Endothelial cell (in vitro differentiated cells): ENCODE data around the gene HHAT. TPM values are rescaled to one million over a fixed set of nuclear protein-coding genes. Genes with fewer than 3 reads are reported as not detected.

Experiments
- DNase-seq: peaks from one replicate; pipeline ENCODE4 v3.0.0; 2021; ENCODE audit warnings: low spot score
- H3K27ac Mint-ChIP-seq: one replicate; pipeline ENCODE4 v1.8.0; 2021; ENCODE audit warnings: mixed read lengths, inconsistent platforms; ENCODE audit not compliant: unreplicated experiment
- H3K27me3 Mint-ChIP-seq: one replicate; pipeline ENCODE4 v1.8.0; 2021; ENCODE audit warnings: mild to moderate bottlenecking, moderate library complexity, mixed read lengths, inconsistent platforms; ENCODE audit not compliant: unreplicated experiment
- H3K36me3 Mint-ChIP-seq: one replicate; pipeline ENCODE4 v1.8.0; 2021; ENCODE audit warnings: mild to moderate bottlenecking, low read depth, mixed read lengths, inconsistent platforms; ENCODE audit not compliant: unreplicated experiment
- H3K4me1 Mint-ChIP-seq: one replicate; pipeline ENCODE4 v1.8.0; 2021; ENCODE audit warnings: mild to moderate bottlenecking, mixed read lengths, inconsistent platforms; ENCODE audit not compliant: unreplicated experiment
- H3K4me3 Mint-ChIP-seq: one replicate; pipeline ENCODE4 v1.8.0; 2021; ENCODE audit warnings: mild to moderate bottlenecking, mixed read lengths, inconsistent platforms; ENCODE audit not compliant: unreplicated experiment
- H3K9me3 Mint-ChIP-seq: one replicate; pipeline ENCODE4 v1.8.0; 2021; ENCODE audit warnings: mixed read lengths, inconsistent platforms; ENCODE audit not compliant: unreplicated experiment
- CTCF ChIP-seq: fragments of 200-600 bp; sonication (generic); IDR thresholded peaks from one replicate; pipeline ENCODE4 v1.5.0; 2021; ENCODE audit warnings: antibody characterized with exemption; ENCODE audit not compliant: unreplicated experiment
- total RNA-seq: library from RNA; stranded (reverse); fragmentation: NEBNext Ultra II Directional; extraction: Animal tissue kit (Norgen Biotek cat#: 25700); gene quantifications from one replicate; pipeline ENCODE4 v1.2.1, GENCODE V29; 2021; ENCODE audit not compliant: unreplicated experiment

HHAT gene
- total RNA-seq, 1 donor from 2014 or later: 6.0 TPM

GRCh38 chr1:210325026-210325670, 3.6 kb upstream of the HHAT start:
- Mint-ChIP-seq H3K36me3 (no peaks in the 10 kb centered on the region), H3K27ac (no peak overlapping the region), H3K9me3 (no peaks in the 10 kb centered on the region), H3K27me3 (peaks cover 10% of the 10 kb centered on the region), H3K4me1 (peaks cover 13% of the 10 kb centered on the region), H3K4me3 (no peak overlapping the region)
- DNase-seq: no peak
- no peak for TF ChIP-seq CTCF

DNA sequence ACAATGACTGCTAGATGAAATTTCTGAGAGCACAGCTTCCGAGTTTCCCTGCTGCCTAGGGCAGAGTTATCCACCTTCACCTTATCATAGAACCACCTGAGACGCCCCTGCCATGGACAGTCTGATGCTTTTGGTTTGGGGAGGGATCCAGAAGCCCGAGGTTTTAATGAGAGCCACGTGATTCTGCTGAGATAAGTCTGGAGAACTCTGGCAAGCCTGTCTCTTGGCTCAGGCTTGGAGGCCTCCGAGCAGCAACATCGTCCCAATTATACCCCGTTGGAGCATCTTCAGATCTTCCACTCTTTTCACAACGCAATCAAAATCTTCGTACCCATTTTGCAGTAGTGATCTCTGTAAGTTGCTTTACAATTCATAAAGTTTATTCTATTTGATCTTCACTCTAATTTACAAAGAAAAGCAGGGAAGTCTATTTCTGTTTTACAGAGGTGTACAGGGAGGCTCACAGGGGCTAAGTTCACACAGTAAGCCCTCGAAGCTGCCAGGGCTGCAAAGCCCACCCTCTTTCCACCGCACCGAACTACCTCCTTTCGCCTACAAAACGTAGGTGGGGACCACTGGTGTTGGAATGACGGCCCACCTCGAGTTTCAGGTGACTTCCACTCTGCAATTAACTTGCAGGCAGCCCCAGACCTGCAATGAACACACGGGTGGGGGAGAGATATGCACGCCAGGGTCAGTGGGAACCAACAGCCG, 513 bp upstream of the HHAT start:
- Mint-ChIP-seq H3K4me1 (peaks cover 13% of the 10 kb centered on the region), H3K36me3 (no peaks in the 10 kb centered on the region), H3K27me3 (peaks cover 11% of the 10 kb centered on the region), H3K4me3 (peak overlapping the region; percentile 89), H3K27ac (peak overlapping the region; percentile 81), H3K9me3 (no peaks in the 10 kb centered on the region)
- DNase-seq: no peak
- no peak for TF ChIP-seq CTCF

DNA sequence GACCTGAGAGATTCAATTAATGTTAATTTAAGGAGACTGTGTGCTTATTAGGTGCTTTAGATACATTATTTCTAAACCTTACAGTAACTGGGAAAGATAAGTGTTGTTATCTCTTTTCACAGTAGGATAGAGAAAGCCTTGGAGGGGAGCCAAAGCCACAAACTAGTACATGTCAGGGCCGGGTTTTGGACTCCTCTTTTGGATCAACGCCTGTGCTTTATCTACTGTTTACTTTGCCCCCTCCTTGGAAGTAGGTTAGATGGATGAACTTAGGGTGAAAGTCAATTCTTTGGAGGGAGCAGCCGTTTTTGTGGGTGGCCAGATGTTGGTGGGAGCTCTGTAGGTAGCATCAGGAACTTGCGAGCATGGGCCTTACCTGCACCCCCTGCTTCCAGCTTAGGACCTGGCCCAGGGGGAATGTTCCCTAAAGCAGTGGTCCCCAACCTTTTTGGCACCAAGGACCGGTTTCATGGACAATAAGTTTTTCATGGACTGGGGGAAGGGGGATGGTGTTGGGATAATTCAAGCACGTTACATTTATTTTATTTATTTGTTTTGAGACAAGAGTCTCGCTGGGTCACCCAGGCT, 1.7 kb downstream of the HHAT start:
- Mint-ChIP-seq H3K9me3 (no peaks in the 10 kb centered on the region), H3K27me3 (peaks cover 11% of the 10 kb centered on the region), H3K27ac (no peak overlapping the region), H3K4me1 (peaks cover 13% of the 10 kb centered on the region), H3K4me3 (peak overlapping the region; percentile 96), H3K36me3 (no peaks in the 10 kb centered on the region)
- DNase-seq: no peak
- no peak for TF ChIP-seq CTCF

- no peak for TF ChIP-seq CTCF
- Mint-ChIP-seq H3K27me3 (peaks cover 13% of the 10 kb centered on the region), H3K27ac (no peak overlapping the region), H3K4me1 (peaks cover 13% of the 10 kb centered on the region), H3K4me3 (no peak overlapping the region), H3K9me3 (no peaks in the 10 kb centered on the region), H3K36me3 (no peaks in the 10 kb centered on the region)
- no peak for DNase-seq
Observed at GRCh38 chr1:210332233-210332632, 3.5 kb downstream of the HHAT start.
